ENCODE data around the gene S1PR3.

S1PR3 gene

DNA sequence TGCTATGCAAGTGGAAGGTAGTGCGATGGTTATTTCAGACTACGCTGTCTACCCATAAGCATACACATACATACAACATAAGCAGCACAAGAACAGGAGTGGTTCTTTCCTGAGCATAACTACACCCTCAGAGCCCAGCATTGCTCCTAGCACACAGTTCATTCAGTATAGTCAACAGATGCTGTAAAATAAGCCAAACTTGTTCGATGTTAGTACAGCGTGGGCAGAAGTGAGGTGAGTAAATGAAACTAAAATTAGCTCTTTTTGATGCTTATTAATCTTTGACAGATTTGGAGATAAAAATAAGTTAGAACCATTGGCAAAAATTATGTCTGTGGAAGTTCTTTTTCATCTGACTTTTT is 47.8 kb downstream of the S1PR3 start:
- DNase-seq, result no peak

DNA sequence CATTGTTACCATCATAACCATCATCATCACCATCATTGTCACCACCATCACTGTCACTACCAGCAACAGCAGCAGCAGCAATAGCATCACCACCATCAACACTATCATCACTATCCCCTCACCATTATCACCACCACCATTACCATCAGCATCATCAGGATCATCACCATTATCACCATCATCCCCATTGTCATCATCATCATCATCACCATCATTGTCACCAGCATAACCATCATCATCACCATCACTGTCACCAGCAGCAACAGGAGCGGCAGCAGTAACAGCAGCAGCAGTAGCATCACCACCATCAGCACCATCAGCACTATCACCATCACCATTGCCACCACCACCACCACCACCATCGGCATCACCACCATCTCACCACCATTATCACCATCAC is 48.4 kb downstream of the S1PR3 start:
- DNase-seq, result no peak

DNA sequence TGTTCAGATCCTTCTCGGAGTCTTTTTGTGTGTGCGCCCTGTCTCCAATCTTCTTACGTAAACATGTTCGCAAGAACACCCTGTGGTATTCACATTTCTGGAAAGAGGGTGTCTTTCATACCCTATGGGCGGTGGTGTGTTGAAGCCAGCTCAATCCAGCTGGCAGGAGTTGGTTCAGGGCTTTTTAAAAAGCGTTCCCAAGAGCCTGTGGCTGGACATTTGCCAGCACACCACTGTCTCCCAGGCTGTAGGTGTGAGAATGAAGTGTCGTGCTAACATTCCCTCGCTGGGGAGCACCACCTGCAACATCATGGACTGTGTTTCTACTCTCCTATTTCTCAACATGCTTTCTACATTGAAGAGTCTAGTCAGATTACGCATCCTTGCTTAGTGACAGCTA is 51.7 kb downstream of the S1PR3 start:
- no peak for DNase-seq

DNA sequence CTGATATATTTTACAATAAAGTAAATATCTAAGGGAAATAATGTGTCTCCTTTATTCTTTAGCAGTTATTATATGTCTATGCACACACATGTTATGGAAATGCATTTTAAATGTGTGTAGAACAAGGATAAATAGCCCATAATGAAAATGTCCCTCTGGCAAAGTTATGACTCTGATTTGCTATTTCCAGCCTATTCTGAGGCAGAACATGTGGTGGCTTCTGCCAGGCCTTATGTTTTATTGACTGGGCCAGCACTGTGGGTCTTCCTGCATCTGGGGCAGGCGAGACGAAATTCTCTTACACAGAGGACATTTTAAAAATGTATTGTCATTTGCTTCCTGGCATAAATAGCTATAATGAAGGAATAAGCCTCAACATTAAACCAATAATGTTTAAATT is 52.8 kb downstream of the S1PR3 start:
- DNase-seq, result no peak

DNA sequence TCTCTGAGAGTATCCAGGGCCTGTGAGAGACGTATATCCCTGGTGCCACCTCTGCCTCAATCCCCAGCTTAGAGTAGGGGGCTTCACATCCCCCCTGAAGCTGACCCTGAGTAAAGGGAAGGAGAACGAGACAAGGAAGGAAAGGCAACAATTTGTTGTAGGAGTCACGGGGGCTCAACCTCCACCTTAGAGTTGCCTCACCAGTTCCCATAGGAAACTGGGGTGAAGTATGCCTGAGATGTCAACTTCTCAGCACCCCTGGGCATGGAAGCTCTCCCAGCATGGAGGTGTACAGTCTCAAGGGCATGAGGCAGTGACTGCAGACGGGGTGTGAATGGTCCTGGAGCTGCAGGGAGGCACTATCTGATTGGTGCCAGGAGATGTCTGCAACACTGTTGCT is 53.6 kb downstream of the S1PR3 start:
- DNase-seq, result no peak

DNA sequence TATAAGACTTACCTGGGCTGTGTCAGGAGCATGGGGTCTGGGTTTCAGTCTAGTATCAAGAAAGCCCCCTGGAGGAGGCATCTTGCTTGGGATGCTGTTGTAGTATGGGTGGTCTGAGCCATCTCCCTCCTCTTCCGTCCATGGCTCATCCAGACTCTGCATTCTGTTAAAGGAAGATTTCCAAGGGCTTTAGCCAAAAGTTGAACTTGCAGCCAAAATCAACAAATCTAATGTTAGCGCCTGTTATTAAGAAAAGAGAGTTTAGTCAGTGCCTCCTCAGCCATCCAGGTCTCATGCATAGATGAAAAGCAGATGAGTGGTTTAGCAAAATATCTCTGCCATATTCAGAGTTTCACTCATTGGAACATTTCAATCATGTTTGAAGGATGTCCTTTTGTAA is 55.6 kb downstream of the S1PR3 start:
- no peak for DNase-seq

DNA sequence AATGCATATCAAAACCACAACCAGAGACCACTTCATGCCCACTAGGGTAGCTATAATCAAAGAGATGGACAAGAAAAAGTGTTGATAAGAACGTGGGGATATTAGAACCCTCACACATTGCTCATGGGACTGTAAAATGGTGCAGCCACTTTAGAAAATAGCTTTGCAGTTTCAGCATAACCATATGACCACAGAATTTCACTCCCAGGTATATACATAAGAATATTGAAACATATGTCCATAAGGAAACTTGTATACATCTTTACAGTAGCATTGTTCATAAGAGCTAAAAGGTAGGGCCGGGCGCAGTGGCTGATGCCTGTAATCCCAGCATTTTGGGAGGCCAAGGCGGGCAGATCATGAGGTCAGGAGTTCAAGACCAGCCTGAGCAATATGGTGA is 56.4 kb downstream of the S1PR3 start:
- DNase-seq, result no peak

DNA sequence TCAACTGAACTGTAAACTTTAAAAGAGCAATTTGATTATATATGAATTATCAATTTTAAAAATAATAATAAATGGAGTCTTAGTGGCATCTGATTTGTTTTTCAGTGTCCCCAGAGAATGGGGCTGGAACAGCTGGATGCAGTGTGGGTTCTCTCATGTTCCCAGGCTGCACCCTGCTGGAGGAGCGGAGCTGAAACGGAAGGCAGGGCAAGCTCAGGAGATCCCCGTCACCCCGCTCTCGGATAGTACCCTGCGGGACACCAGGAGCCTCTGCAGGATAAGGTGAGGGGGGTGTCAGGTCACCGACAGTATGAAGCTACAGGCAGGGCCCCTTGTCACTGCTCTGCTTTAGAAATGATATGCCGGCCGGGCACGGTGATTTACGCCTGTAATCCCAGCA is 57.3 kb downstream of the S1PR3 start:
- no peak for DNase-seq

DNA sequence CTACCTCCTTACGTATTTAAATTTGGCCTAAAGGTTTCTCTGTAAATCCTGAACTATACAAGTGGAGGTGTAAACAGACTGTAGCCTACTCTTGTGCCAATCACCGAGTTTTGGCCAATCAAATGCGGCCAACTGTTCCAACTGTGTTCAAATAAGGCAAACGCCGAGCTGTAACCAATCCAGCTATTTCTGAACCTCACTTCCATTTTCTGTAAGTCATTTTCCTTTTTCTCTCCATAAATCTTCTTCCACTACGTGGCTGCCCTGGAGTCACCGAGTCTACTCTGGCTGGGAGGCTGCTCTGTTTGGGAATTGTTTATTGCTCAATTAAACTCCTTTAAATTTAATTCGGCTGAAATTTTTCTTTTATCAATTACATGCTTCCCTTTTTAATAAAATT is 58.4 kb downstream of the S1PR3 start:
- no peak for DNase-seq

DNA sequence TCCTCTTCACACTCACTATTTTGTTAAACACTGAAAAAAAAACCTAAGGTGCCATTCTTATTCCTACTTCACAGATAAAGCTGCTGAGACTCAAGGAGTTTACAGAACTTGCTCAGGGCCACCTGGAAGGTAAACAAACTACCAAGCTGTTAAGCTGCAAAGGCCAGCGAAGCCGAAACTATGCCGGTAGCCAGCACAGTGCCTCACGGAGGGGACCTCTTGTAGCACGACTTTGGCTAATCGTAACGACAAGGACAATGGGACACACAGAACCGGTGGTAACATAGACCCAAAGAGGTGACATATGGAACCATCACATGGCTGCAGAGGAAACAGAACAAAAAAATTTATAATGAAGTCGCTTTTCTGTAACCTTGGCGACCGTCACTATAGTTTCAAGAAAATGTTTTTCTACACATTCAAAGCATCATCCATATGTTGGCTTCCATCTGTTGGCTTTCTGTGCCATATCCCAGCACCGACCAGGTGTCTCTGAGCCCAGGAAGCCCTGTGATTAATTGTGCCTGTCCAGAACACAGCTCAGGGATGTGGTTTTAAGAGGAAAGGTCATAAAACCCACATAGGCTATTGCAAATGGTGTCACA is 60.3 kb downstream of the S1PR3 start:
- DNase-seq, result no peak

DNA sequence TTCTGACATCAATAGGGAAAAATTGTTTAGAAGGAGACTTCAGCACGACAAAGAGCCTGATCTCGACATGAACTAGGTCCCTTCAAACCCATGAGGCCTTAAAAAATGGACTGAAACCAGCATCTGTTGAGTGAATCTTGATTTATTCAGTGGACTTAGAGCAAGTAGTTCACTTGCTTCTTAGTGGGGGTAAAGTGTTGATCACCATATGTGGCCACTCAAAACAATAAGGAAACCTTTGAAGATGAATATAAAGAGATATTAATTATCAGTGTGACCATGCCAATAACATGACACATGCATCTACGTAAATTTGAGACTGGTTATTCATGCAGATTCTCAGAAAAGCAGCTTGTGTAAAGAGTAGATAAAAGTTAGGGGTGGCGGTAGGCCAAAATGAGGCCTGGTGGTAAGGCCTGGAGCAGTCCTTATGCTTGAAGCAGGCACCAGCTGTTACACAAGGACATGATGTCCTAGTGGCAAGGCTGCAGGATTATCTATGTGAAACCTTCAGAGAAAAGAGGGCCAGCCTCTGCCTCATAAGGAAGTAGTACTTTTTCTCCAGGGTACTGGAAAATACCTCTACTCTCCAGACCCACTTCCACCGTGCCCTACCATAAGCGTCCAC is 61.3 kb downstream of the S1PR3 start:
- no peak for DNase-seq

DNA sequence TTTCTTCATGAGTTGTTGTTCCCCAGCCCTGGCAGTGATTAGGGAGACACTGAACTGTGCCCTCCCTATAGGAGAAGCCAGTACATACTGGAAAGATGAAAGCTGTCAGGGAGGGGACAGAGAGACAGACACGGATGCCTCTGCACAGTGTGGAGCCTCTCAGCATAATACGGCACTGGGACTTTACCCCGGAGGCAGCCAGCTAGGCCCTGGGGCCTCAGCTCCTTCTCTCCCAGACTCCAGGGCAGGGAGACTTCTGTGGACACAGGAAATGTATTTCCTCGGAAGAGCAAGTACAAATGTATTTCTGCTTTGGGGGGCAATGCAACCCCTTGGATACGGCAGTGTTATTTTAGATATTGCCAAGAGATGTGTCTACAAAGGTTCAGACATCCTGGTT is 62.0 kb downstream of the S1PR3 start:
- no peak for DNase-seq
